ENCODE data around the gene GFOD1. TPM values are rescaled to one million over a fixed set of nuclear protein-coding genes. Genes with fewer than 3 reads are reported as not detected.
A peak's percentile ranks its signal among the peaks of the same experiment; 100 is the strongest.

Gene GFOD1
- polyA plus RNA-seq, 5 donors: 5.2 to 7.6 (median 6.3) TPM

- DNase-seq: no peak
These were observed 131.2 kb downstream of the GFOD1 start for GRCh38 chr6:13355999-13356785.

- no peak for DNase-seq
These were observed 132.1 kb downstream of the GFOD1 start for GRCh38 chr6:13355043-13355945.

GRCh38 chr6:13354331-13355042 lies 132.9 kb downstream of the GFOD1 start:
- no peak for DNase-seq

- no peak for DNase-seq
These were observed 135.2 kb downstream of the GFOD1 start for GRCh38 chr6:13352165-13352564.

GRCh38 chr6:13351271-13351670 lies 136.1 kb downstream of the GFOD1 start:
- no peak for DNase-seq

GRCh38 chr6:13349811-13350506 lies 137.4 kb downstream of the GFOD1 start:
- DNase-seq: no peak

- DNase-seq: no peak
These were observed 138.9 kb downstream of the GFOD1 start for GRCh38 chr6:13348334-13349113.

- no peak for DNase-seq
These were observed 141.2 kb downstream of the GFOD1 start for GRCh38 chr6:13346245-13346644.

GRCh38 chr6:13342414-13343019 lies 144.9 kb downstream of the GFOD1 start:
- no peak for DNase-seq

- DNase-seq: no peak
These were observed 147.4 kb downstream of the GFOD1 start for GRCh38 chr6:13339863-13340630.

GRCh38 chr6:13338038-13338437 lies 149.4 kb downstream of the GFOD1 start:
- DNase-seq: no peak

- DNase-seq: peak; percentile 52 to 73
These were observed 150.8 kb downstream of the GFOD1 start for GRCh38 chr6:13336553-13336952.

- no peak for DNase-seq
These were observed 152.4 kb downstream of the GFOD1 start for GRCh38 chr6:13334953-13335352.

GRCh38 chr6:13332349-13332706 lies 155.1 kb downstream of the GFOD1 start:
- no peak for DNase-seq

- DNase-seq: no peak
These were observed 155.7 kb downstream of the GFOD1 start for GRCh38 chr6:13331516-13332348.

- no peak for DNase-seq
These were observed 158.6 kb downstream of the GFOD1 start for GRCh38 chr6:13328875-13329183.

- DNase-seq: peak; percentile 91 to 92
These were observed 159.1 kb downstream of the GFOD1 start, which contains the start of gene TBC1D7 for GRCh38 chr6:13328076-13328874. Gene TBC1D7, minus strand, starts transcription at chr6:13328537. Its CDS starts 1,639 bp downstream, at chr6:13326898.

GRCh38 chr6:13327691-13328075 lies 159.7 kb downstream of the GFOD1 start:
- DNase-seq: no peak

Data from right lung (tissue), 5 donors.